Body of pancreas (tissue), 4 donors: ENCODE results near the gene SI. TPM values are rescaled to one million over a fixed set of nuclear protein-coding genes. Genes with fewer than 3 reads are reported as not detected.

Source experiments
- ATAC-seq: fragments of 150-250 bp; one replicate; pipeline ENCODE4 v1.9.1; 2016
- DNase-seq, 4 donors: peaks; one replicate each; pipeline ENCODE4 v3.0.0-alpha.2; 2019
- H3K27ac ChIP-seq, 4 donors: fragments of 200-600 bp; sonication (generic); 1 replicate in 3 of 4; 2 replicates in 1 of 4; pipeline versions ENCODE4 v1.5.1 to v1.6.1; 2016 to 2019; ENCODE audit warnings: mild to moderate bottlenecking in 1 of 4, mixed read lengths in 1 of 4, moderate library complexity in 1 of 4
- H3K27me3 ChIP-seq, 2 donors: fragments of 200-600 bp; sonication (generic); one replicate each; pipeline ENCODE4 v1.6.0; 2016; ENCODE audit warnings: mild to moderate bottlenecking in 1 of 2
- H3K36me3 ChIP-seq, 2 donors: fragments of 200-600 bp; sonication (generic); replicated peaks in 1 of 2; 2 replicates each; pipeline ENCODE4 v1.5.1; 2016; ENCODE audit warnings: low read depth in 2 of 2; ENCODE audit not compliant: insufficient read depth in 1 of 2
- H3K4me1 ChIP-seq: fragments of 200-600 bp; sonication (generic); one replicate; pipeline ENCODE4 v1.6.0; 2016
- H3K4me3 ChIP-seq, 2 donors: fragments of 200-600 bp; sonication (generic); 1 replicate in 1 of 2; 2 replicates in 1 of 2; pipeline ENCODE4 v1.5.1; 2016 to 2019
- H3K9me3 ChIP-seq, 3 donors: fragments of 200-600 bp; sonication (generic); 1 replicate in 2 of 3; 2 replicates in 1 of 3; pipeline ENCODE4 v1.5.1; 2016
- CTCF ChIP-seq, 7 experiments: fragments of 450-650 bp in 4 of 7; fragments of 200-600 bp in 3 of 7; sonication (generic) in 3 of 7; IDR thresholded peaks; one replicate each; pipeline ENCODE4 v1.5.1; 2016 to 2019; ENCODE audit warnings: antibody characterized with exemption in 7 of 7
- POLR2A ChIP-seq, 3 donors: fragments of 450-650 bp; IDR thresholded peaks; one replicate each; pipeline ENCODE4 v1.6.1; 2016; ENCODE audit warnings: antibody characterized with exemption in 3 of 3, mild to moderate bottlenecking in 2 of 3
- WGBS, 2 donors: methylation state at CpG; one replicate each; pipeline ENCODE4 v1.1.5; 2017; 5-methylcytosine and 5-hydroxymethylcytosine counted together
- intact Hi-C: fragments of 100-400 bp; cut with DNase I; formaldehyde crosslinking; loops from one replicate; pipeline ENCODE4 v1.15.1; 2023
- total RNA-seq, 2 donors: library from RNA; depleted of rRNA; stranded (reverse); fragments of >200 nt; gene quantifications; one replicate each; pipeline ENCODE4 v1.1.0, GENCODE V29; 2016

The SI gene
- total RNA-seq, result not detected

GRCh38 chr3:165078293-165078692 is at the start of gene SI:
Gene SI, minus strand, starts transcription at chr3:165078496. Its CDS starts 2,484 bp downstream, at chr3:165076012.
- H3K4me3 ChIP-seq, result no peak within 1 kb of the TSS
- H3K27me3 ChIP-seq, result no peaks in the 10 kb centered on the region
- no peak within 1 kb of the TSS for H3K27ac ChIP-seq
- no peaks in the 10 kb centered on the region for H3K9me3 ChIP-seq
- DNase-seq, result no peak
- TF ChIP-seq POLR2A (IDR thresholded peaks at IDR 0.05), result no peak
- no peak for TF ChIP-seq CTCF (IDR thresholded peaks at IDR 0.05)
- ATAC-seq, result no peak
- no peaks in the 10 kb centered on the region for H3K4me1 ChIP-seq
- intact Hi-C loops, result no loop called here
- no peaks in the 10 kb centered on the region for H3K36me3 ChIP-seq

GRCh38 chr3:165125836-165126235 is 47.5 kb upstream of the SI start:
- peaks cover 0 to 6% (median 0%) of the 10 kb centered on the region in 3 donors for H3K9me3 ChIP-seq
- intact Hi-C loops, result no loop called here
- H3K27me3 ChIP-seq, result no peaks in the 10 kb centered on the region
- no peaks in the 10 kb centered on the region for H3K36me3 ChIP-seq
- no peak overlapping the region for H3K4me3 ChIP-seq
- H3K27ac ChIP-seq, result no peak overlapping the region
- no peak for ATAC-seq
- TF ChIP-seq CTCF (IDR thresholded peaks at IDR 0.05) (no peak), POLR2A (IDR thresholded peaks at IDR 0.05) (no peak)
- DNase-seq, result no peak
- peaks cover 11% of the 10 kb centered on the region for H3K4me1 ChIP-seq

GRCh38 chr3:165111401-165111800 is 33.1 kb upstream of the SI start:
- 27% methylated on average over 1 of the region's 1 CpG for WGBS, 2 donors
- no peaks in the 10 kb centered on the region for H3K36me3 ChIP-seq
- intact Hi-C loops, result no loop called here
- no peak overlapping the region for H3K27ac ChIP-seq
- no peaks in the 10 kb centered on the region for H3K4me1 ChIP-seq
- TF ChIP-seq POLR2A (IDR thresholded peaks at IDR 0.05) (no peak), CTCF (IDR thresholded peaks at IDR 0.05) (no peak)
- no peaks in the 10 kb centered on the region for H3K9me3 ChIP-seq
- no peak overlapping the region for H3K4me3 ChIP-seq
- H3K27me3 ChIP-seq, result no peaks in the 10 kb centered on the region
- DNase-seq (no peak), ATAC-seq (no peak)

GRCh38 chr3:165103616-165104015 is 25.3 kb upstream of the SI start:
- H3K4me1 ChIP-seq, result no peaks in the 10 kb centered on the region
- ATAC-seq (no peak), DNase-seq (no peak)
- no peak overlapping the region for H3K4me3 ChIP-seq
- H3K9me3 ChIP-seq, result no peaks in the 10 kb centered on the region
- H3K27ac ChIP-seq, result no peak overlapping the region
- intact Hi-C loops, result no loop called here
- 48 to 50% methylated on average over 1 of the region's 1 CpG for WGBS, 2 donors
- TF ChIP-seq CTCF (IDR thresholded peaks at IDR 0.05), result no peak
- TF ChIP-seq POLR2A (IDR thresholded peaks at IDR 0.05), result no peak
- H3K27me3 ChIP-seq, result no peaks in the 10 kb centered on the region
- no peaks in the 10 kb centered on the region for H3K36me3 ChIP-seq

- DNase-seq, result no peak
Observed at GRCh38 chr3:165082650-165083049, 4.4 kb upstream of the SI start.

More at GRCh38 chr3:165082650-165083049, 4.4 kb upstream of the SI start:
- Histone ChIP-seq H3K27me3 (no peaks in the 10 kb centered on the region), H3K9me3 (no peaks in the 10 kb centered on the region), H3K36me3 (no peaks in the 10 kb centered on the region), H3K4me3 (no peak overlapping the region), H3K27ac (no peak overlapping the region), H3K4me1 (no peaks in the 10 kb centered on the region)
- no peak for TF ChIP-seq CTCF (IDR thresholded peaks at IDR 0.05)
- TF ChIP-seq POLR2A (IDR thresholded peaks at IDR 0.05), result no peak
- intact Hi-C loops, result no loop called here
- no peak for ATAC-seq
